Measurements from ENCODE around the gene RFC1. TPM values are rescaled to one million over a fixed set of nuclear protein-coding genes. Genes with fewer than 3 reads are reported as not detected.
"Not testable (repeated sequence)": the region's sequence is repeated elsewhere in the genome, so short reads cannot be mapped to it uniquely, and the experiment has no call there.

RFC1 gene
- total RNA-seq, 1 donor from 2014 or later, result 39.5 TPM

DNA sequence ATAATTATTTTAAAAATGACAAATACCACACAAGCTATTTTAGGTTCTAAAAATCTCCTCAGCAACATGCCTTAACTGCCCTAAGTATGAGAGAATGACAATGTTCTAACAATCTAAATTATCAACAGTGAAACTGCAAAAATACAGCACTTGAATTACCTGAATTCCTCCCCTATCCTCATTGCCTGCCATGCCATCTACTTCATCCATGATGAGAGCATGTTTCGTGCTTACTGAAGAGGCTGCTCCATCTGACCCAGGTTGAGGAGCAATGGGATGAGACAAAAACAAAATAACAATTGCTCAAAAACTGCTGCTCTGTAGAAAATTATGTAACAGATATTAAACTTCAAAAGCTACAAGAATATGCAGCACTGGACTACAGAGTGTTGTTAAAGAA lies 63.3 kb downstream of the RFC1 start:
- intact Hi-C loops (cut with DNase I), result no loop called here
- peaks cover 33 to 73% of the 10 kb centered on the region in 2 donors for H3K36me3 ChIP-seq
- H3K4me1 ChIP-seq, result no peaks in the 10 kb centered on the region
- no peaks in the 10 kb centered on the region for H3K27me3 ChIP-seq
- H3K9me3 ChIP-seq, result no peaks in the 10 kb centered on the region
- DNase-seq (ENCODE audit: low spot score in 2 of 2), result no peak
- TF ChIP-seq, protein P1, sequence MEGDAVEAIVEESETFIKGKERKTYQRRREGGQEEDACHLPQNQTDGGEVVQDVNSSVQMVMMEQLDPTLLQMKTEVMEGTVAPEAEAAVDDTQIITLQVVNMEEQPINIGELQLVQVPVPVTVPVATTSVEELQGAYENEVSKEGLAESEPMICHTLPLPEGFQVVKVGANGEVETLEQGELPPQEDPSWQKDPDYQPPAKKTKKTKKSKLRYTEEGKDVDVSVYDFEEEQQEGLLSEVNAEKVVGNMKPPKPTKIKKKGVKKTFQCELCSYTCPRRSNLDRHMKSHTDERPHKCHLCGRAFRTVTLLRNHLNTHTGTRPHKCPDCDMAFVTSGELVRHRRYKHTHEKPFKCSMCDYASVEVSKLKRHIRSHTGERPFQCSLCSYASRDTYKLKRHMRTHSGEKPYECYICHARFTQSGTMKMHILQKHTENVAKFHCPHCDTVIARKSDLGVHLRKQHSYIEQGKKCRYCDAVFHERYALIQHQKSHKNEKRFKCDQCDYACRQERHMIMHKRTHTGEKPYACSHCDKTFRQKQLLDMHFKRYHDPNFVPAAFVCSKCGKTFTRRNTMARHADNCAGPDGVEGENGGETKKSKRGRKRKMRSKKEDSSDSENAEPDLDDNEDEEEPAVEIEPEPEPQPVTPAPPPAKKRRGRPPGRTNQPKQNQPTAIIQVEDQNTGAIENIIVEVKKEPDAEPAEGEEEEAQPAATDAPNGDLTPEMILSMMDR (IDR thresholded peaks at IDR 0.05), result no peak
- no peak overlapping the region for H3K4me3 ChIP-seq
- no peak overlapping the region for H3K27ac ChIP-seq

- Histone ChIP-seq H3K9me3 (no peaks in the 10 kb centered on the region), H3K4me1 (no peaks in the 10 kb centered on the region), H3K4me3 (no peak overlapping the region), H3K27me3 (no peaks in the 10 kb centered on the region), H3K36me3 (peaks cover 37 to 70% of the 10 kb centered on the region in 2 donors), H3K27ac (no peak overlapping the region)
- intact Hi-C loops (cut with DNase I), result no loop called here
- no peak for DNase-seq (ENCODE audit: low spot score in 2 of 2)
- TF ChIP-seq, protein P1 (IDR thresholded peaks at IDR 0.05), result no peak
Measured at GRCh38 chr4:39295784-39296183, 70.4 kb downstream of the RFC1 start.

- intact Hi-C loops (cut with DNase I); DNase-seq (ENCODE audit: low spot score in 2 of 2); H3K27me3 ChIP-seq; H3K9me3 ChIP-seq; H3K27ac ChIP-seq; H3K4me1 ChIP-seq; H3K4me3 ChIP-seq: not testable (repeated sequence)
- H3K36me3 ChIP-seq, result peaks cover 33 to 74% of the 10 kb centered on the region in 2 donors
Measured at GRCh38 chr4:39292433-39292832, 73.7 kb downstream of the RFC1 start.

DNA sequence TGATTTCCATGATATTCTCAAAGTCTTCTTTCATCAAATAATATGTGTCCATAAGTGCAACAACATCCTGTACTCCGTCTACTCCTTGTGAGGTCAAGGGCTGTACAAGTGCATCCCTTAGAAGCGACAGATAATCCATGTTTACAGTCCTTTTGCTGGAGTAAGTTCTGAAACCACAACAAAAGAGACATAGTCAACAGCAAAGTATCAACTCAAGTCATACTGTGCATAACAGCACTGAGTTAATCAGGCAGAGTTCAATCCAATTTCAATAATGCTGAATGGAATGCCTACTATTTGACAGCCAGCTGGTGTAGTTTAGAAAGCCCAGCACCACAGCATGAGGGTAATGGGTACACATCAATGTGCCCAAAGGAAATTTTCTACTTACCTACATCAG lies 74.5 kb downstream of the RFC1 start:
- no peak for DNase-seq (ENCODE audit: low spot score in 2 of 2)
- Histone ChIP-seq H3K27ac (no peak overlapping the region), H3K27me3 (no peaks in the 10 kb centered on the region), H3K4me3 (no peak overlapping the region), H3K9me3 (no peaks in the 10 kb centered on the region), H3K36me3 (peaks cover 36 to 82% of the 10 kb centered on the region in 2 donors), H3K4me1 (no peaks in the 10 kb centered on the region)
- TF ChIP-seq, protein P1 (IDR thresholded peaks at IDR 0.05), result no peak
- intact Hi-C loops (cut with DNase I), result no loop called here

- DNase-seq (ENCODE audit: low spot score in 2 of 2), result no peak
- no peak overlapping the region for H3K27ac ChIP-seq
- TF ChIP-seq, protein P1 (IDR thresholded peaks at IDR 0.05), result no peak
- H3K9me3 ChIP-seq, result no peaks in the 10 kb centered on the region
- no peaks in the 10 kb centered on the region for H3K27me3 ChIP-seq
- no peak overlapping the region for H3K4me3 ChIP-seq
- H3K36me3 ChIP-seq, result peaks cover 30 to 73% of the 10 kb centered on the region in 2 donors
- no peaks in the 10 kb centered on the region for H3K4me1 ChIP-seq
- intact Hi-C loops (cut with DNase I), result no loop called here
Measured at GRCh38 chr4:39287223-39287622, 78.9 kb downstream of the RFC1 start.

- Histone ChIP-seq H3K27ac (no peak overlapping the region), H3K4me3 (no peak overlapping the region), H3K36me3 (peaks cover 30 to 76% of the 10 kb centered on the region in 2 donors), H3K4me1 (no peaks in the 10 kb centered on the region), H3K9me3 (no peaks in the 10 kb centered on the region), H3K27me3 (no peaks in the 10 kb centered on the region)
- no peak for DNase-seq (ENCODE audit: low spot score in 2 of 2)
- intact Hi-C loops (cut with DNase I), result no loop called here
- TF ChIP-seq, protein P1 (IDR thresholded peaks at IDR 0.05), result no peak
Measured at GRCh38 chr4:39286263-39286662, 79.9 kb downstream of the RFC1 start.
